ENCODE results near the gene CPEB1.

GRCh38 chr15:82635798-82636197, 11.4 kb downstream of the CPEB1 start:
- no peak for TF ChIP-seq POLR2A (IDR thresholded peaks at IDR 0.05; ENCODE audit: low read length)
- no peak for TF ChIP-seq GATA1 (IDR thresholded peaks at IDR 0.05; ENCODE audit: low read depth, low read length)

Data from erythroblast (primary cell).